ENCODE results near the gene LRRC8D. TPM values are rescaled to one million over a fixed set of nuclear protein-coding genes. Genes with fewer than 3 reads are reported as not detected.

Gene LRRC8D
- total RNA-seq, 1 donor from 2014 or later: 40.0 TPM

- intact Hi-C loops (cut with micrococcal nuclease): no loop called here
Measured at GRCh38 chr1:89935235-89935634, 114.4 kb downstream of the LRRC8D start.

DNA sequence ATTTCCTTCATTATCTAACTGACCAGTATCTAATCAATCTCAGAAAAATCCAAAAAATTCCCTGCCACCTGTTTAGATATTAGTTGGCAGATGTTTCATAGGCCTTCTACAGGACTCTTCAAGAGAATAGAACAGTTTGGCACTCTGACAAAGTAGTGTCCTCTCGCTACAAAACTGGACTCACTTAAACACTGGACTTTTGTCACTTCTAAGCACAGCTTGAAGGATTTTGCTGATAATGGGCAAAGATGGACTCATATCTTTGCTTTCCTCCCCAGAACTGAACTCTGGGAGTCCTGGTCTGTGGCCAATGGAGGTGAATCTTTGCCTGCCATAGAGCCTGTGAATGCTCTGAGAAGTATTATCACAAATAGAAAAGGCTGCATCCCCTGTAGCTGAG lies 115.9 kb downstream of the LRRC8D start:
- intact Hi-C loops (cut with micrococcal nuclease): no loop called here

- intact Hi-C loops (cut with micrococcal nuclease): no loop called here
Measured at GRCh38 chr1:89938171-89939055, 117.6 kb downstream of the LRRC8D start.

DNA sequence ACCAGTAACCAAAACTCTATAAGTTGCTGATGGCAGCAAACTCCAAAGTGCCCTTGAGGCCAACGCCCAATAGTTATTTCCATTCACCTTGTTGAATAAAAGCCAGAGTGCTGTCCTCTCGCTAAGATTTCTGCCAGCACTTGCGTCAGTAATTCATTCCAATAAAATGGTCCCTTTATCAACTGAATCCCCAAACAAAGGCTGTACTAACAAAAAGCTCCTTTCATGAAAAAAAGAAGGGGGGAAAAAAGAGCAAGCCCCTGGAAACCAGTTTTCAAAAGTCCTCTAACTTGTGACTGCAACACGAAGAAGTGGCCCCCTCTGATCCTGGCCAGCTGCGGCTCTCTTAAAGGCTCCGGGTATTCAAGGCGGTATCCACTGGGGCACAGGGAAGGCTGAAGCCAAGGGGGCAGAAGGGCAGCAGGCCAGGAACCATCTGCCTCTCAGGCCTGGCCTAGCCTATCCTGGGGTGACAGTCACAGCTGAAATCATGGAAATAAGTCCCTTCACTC lies 118.3 kb downstream of the LRRC8D start:
- intact Hi-C loops (cut with micrococcal nuclease): no loop called here

- intact Hi-C loops (cut with micrococcal nuclease): no loop called here
Measured at GRCh38 chr1:89939693-89940438, 119.0 kb downstream of the LRRC8D start.

- intact Hi-C loops (cut with micrococcal nuclease): no loop called here
Measured at GRCh38 chr1:89941110-89941766, 120.4 kb downstream of the LRRC8D start.

GRCh38 chr1:89942014-89942413 lies 121.2 kb downstream of the LRRC8D start:
- intact Hi-C loops (cut with micrococcal nuclease): no loop called here

- intact Hi-C loops (cut with micrococcal nuclease): no loop called here
Measured at GRCh38 chr1:89942825-89943658, 122.2 kb downstream of the LRRC8D start.

- intact Hi-C loops (cut with micrococcal nuclease): no loop called here
Measured at GRCh38 chr1:89943846-89944781, 123.3 kb downstream of the LRRC8D start.

- intact Hi-C loops (cut with micrococcal nuclease): no loop called here
Measured at GRCh38 chr1:89945852-89946476, 125.1 kb downstream of the LRRC8D start.

- intact Hi-C loops (cut with micrococcal nuclease): no loop called here
Measured at GRCh38 chr1:89946532-89946931, 125.7 kb downstream of the LRRC8D start.

DNA sequence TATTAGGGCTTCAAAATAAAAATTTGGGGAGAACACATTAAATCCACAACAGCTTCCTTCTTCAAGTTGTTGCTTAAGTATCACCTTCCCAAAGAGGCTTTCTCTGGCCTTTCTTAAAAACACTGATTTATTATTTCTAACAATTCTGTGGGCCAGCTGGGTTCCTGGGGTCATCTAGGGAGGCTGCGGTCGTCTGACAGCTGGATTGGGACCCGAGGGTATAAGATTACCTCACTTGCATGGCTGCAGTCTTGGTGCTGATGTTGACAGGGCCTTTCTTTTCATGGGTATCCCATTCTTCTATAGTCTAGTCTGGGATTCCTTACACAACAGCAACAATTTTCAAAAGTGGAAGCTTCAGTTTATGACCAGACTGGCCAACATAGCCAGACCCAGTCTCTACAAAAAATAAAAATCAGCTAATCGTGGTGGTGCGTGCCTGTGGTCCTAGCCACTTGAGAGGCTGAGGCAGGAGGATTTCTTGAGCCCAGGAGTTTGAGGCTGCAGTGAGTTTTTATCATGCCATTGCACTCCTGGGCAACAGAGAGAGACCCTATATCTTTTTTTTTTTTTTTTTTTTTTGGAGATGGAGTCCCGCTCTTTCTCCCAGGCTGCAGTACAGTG lies 128.0 kb downstream of the LRRC8D start:
- intact Hi-C loops (cut with micrococcal nuclease): no loop called here

DNA sequence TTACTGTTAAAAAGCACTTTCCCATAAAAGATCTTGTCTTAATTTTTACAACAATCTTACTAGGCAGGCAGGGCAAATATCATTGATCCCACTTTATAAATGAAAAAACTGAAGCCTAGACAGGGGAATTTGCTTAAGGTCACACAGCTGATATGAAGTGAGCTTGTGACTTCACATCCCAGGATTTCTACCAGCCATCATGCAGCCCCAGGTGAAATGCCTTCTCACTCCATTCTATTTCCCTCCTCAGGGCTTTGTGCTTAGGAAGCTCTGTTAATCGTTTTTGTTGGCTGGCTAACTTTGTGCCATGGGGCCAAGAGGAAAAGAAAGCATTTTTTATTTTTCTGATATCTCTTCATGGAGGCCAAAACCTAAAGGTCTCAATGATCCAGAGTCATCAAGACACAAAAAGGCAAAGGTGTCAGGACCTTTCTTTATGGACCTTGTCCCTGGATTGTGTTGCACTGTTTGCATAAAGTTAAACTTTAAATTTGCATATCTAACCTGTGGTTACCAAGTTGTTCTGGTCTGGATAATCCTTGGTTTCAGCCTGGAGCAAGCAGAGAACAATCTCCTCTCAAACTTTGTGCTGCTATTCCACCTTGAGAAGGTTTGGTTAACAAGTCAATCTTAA lies 129.3 kb downstream of the LRRC8D start:
- intact Hi-C loops (cut with micrococcal nuclease): no loop called here

- intact Hi-C loops (cut with micrococcal nuclease): no loop called here
Measured at GRCh38 chr1:89950703-89951102, 129.9 kb downstream of the LRRC8D start.

DNA sequence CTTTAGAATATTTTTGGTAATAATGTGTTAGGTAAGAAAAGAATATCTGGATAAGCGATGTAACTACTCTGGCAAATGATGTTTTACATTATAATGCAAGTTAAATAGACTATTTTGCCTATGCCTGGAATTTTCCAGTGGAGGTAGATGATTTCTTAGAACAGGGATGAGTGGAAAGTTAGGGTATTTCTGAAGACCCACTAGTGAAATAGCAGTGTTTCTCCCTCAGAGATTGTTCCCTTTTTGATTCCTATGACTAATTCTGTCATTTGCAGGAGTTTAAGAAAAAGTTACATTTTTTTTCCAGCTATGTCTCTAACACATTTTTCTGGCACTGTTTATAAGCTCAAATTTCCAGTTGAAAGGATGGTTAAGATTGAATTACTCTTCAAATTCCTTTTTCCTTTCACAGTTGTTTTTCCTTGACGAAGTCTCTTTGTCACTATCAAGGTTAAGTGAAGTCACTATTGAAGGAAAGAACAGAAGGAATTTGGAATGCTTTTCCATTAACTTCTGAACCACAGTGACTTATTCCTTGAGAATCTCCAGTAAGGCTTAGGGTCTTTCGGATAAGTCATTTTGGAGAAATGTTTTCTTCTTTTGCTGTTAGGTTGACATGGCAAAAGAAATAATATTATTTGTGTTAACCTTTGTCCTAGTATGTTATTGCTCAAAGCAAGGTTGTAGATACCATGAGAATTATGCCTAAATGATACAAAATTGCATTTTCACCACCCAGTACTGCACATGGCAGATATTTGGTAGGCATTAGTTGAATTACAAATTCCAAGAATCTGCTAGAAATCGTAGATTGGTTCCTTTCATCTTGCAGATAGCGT lies 131.2 kb downstream of the LRRC8D start:
- intact Hi-C loops (cut with micrococcal nuclease): no loop called here

- intact Hi-C loops (cut with micrococcal nuclease): loop anchor here (1.0 kb wide), 1 partner anchor 172 kb away; no protein-coding TSS in a partner anchor
Measured at GRCh38 chr1:89952605-89953130, 131.8 kb downstream of the LRRC8D start.

- intact Hi-C loops (cut with micrococcal nuclease): loop anchor here (1.0 kb wide), 1 partner anchor 173 kb away; no protein-coding TSS in a partner anchor
Measured at GRCh38 chr1:89953131-89953626, 132.3 kb downstream of the LRRC8D start.
